ENCODE data around the gene KLHL17. TPM values are rescaled to one million over a fixed set of nuclear protein-coding genes. Genes with fewer than 3 reads are reported as not detected.
A peak's percentile ranks its signal among the peaks of the same experiment; 100 is the strongest.

Gene KLHL17
- total RNA-seq, 1 donor from 2014 or later: 6.1 TPM

GRCh38 chr1:923131-923990, 37.0 kb upstream of the KLHL17 start, which contains the start of gene SAMD11:
Gene SAMD11 (plus strand): TSS chr1:923923. CDS start chr1:924432, 509 bp downstream.
- peak; percentile 79 for DNase-seq

GRCh38 chr1:923991-924655, 36.3 kb upstream of the KLHL17 start:
- DNase-seq: no peak

- DNase-seq: no peak
These were observed 35.5 kb upstream of the KLHL17 start for GRCh38 chr1:924656-925560.

GRCh38 chr1:925561-926421, 34.6 kb upstream of the KLHL17 start:
- DNase-seq: no peak

- DNase-seq: no peak
These were observed 33.1 kb upstream of the KLHL17 start for GRCh38 chr1:927234-927633.

GRCh38 chr1:927748-928147, 32.6 kb upstream of the KLHL17 start:
- no peak for DNase-seq

GRCh38 chr1:928825-929661, 31.3 kb upstream of the KLHL17 start:
- DNase-seq: no peak

- no peak for DNase-seq
These were observed 30.4 kb upstream of the KLHL17 start for GRCh38 chr1:929712-930632.

GRCh38 chr1:930633-931138, 29.7 kb upstream of the KLHL17 start:
- no peak for DNase-seq

GRCh38 chr1:931380-932172, 28.8 kb upstream of the KLHL17 start:
- no peak for DNase-seq

GRCh38 chr1:932173-932510, 28.2 kb upstream of the KLHL17 start:
- no peak for DNase-seq

- no peak for DNase-seq
These were observed 27.4 kb upstream of the KLHL17 start for GRCh38 chr1:932776-933602.

- DNase-seq: no peak
These were observed 26.8 kb upstream of the KLHL17 start for GRCh38 chr1:933603-933940.

- DNase-seq: no peak
These were observed 25.2 kb upstream of the KLHL17 start for GRCh38 chr1:934991-935750.

GRCh38 chr1:935751-936231, 24.6 kb upstream of the KLHL17 start:
- DNase-seq: no peak

- no peak for DNase-seq
These were observed 23.8 kb upstream of the KLHL17 start for GRCh38 chr1:936348-937264.

Data from occipital lobe (tissue), 2 donors.